Activated CD8-positive, alpha-beta T cell treated with anti-CD3 and anti-CD28 coated beads, Interleukin-2, amount 10 ng/mL, durations not matched to agents 7 days and 5 days (primary cell): Measurements from ENCODE around the gene GABRG3. TPM values are rescaled to one million over a fixed set of nuclear protein-coding genes. Genes with fewer than 3 reads are reported as not detected.

Source experiments
- ATAC-seq: fragments of 150-1000 bp; cut with Tn5 transposase; one replicate; pipeline ENCODE4 v1.10.0; 2021; ENCODE audit warnings: moderate library complexity
- CTCF ChIA-PET: fragments of 350-600 bp; sonication (Branson Sonifier 250); formaldehyde crosslinking; loops from one replicate; lab custom pipeline; 2021; ENCODE audit warnings: antibody characterized with exemption; lab: Charles Lee
- POLR2A ChIA-PET: fragments of 350-600 bp; sonication (Branson Sonifier 250); formaldehyde crosslinking; loops from one replicate; lab custom pipeline; 2021; ENCODE audit warnings: antibody characterized with exemption; lab: Charles Lee
- DNase-seq: peaks from one replicate; pipeline ENCODE4 v3.0.0-alpha.2; 2020
- H3K27ac Mint-ChIP-seq: one replicate; pipeline ENCODE4 v1.8.0; 2021; ENCODE audit warnings: mild to moderate bottlenecking, mixed read lengths
- H3K27me3 Mint-ChIP-seq: one replicate; pipeline ENCODE4 v1.8.0; 2021; ENCODE audit warnings: low read depth, mixed read lengths
- H3K36me3 Mint-ChIP-seq: one replicate; pipeline ENCODE4 v1.8.0; 2021; ENCODE audit warnings: low read depth, mixed read lengths
- H3K4me1 Mint-ChIP-seq: one replicate; pipeline ENCODE4 v1.8.0; 2021; ENCODE audit warnings: low read depth, mixed read lengths
- H3K4me3 Mint-ChIP-seq: one replicate; pipeline ENCODE4 v1.8.0; 2021; ENCODE audit warnings: mild to moderate bottlenecking, mixed read lengths
- H3K9me3 Mint-ChIP-seq: one replicate; pipeline ENCODE4 v1.8.0; 2022; ENCODE audit warnings: mixed read lengths; ENCODE audit not compliant: insufficient read depth
- total RNA-seq, 2 experiments: library from RNA; stranded (reverse); gene quantifications; one replicate each; pipeline ENCODE4 v1.2.3, GENCODE V29; 2021

Gene GABRG3
- total RNA-seq, 2 experiments from 2014 or later = not detected

DNA sequence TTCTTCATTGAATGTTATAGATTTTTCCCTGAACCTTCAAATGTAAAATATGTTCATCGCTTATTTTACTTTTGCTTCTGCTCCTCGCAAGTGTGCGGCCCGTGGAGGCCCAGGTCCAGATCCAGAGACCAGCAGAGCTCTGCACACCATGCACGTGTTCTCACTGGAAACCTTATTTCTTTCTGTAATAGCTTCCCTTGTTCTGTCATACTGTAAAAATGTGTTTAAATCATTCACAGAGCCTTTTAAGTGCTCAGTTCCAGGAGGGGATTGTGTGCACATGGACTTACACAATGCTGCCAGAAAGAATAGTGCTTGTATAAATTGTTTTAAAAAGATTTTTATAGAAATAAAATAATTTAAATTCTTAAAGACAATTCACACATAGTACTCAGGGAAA, 359.3 kb downstream of the GABRG3 start:
- Mint-ChIP-seq H3K4me3 (no peak overlapping the region), H3K9me3 (peaks cover 15% of the 10 kb centered on the region), H3K27me3 (no peaks in the 10 kb centered on the region), H3K36me3 (no peaks in the 10 kb centered on the region), H3K4me1 (no peaks in the 10 kb centered on the region), H3K27ac (no peak overlapping the region)
- ATAC-seq (no peak), DNase-seq (no peak)
- ChIA-PET CTCF (no interaction called here), POLR2A (no interaction called here)

DNA sequence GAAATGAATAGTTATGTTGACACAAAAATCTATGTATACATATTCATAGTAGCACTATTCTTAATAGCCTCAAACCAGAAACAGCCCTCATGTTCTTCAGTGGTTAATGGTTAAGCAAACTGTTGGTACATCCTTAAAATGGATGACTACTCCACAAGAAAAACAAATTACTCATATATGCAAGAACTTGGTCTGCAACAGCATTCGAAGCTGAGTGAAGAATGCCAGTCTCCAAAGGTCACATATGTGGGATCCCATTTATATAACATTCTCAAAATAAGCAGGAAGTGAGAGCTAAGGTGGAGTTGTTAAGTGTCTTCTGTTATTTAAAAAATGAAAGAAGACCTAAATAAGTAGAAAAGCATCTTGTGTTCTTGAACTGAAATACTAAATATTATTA, 365.7 kb downstream of the GABRG3 start:
- Mint-ChIP-seq H3K27me3 (no peaks in the 10 kb centered on the region), H3K9me3 (peaks cover 6% of the 10 kb centered on the region), H3K27ac (no peak overlapping the region), H3K4me3 (no peak overlapping the region), H3K4me1 (no peaks in the 10 kb centered on the region), H3K36me3 (no peaks in the 10 kb centered on the region)
- ATAC-seq (no peak), DNase-seq (no peak)
- POLR2A ChIA-PET = no interaction called here
- CTCF ChIA-PET = no interaction called here

DNA sequence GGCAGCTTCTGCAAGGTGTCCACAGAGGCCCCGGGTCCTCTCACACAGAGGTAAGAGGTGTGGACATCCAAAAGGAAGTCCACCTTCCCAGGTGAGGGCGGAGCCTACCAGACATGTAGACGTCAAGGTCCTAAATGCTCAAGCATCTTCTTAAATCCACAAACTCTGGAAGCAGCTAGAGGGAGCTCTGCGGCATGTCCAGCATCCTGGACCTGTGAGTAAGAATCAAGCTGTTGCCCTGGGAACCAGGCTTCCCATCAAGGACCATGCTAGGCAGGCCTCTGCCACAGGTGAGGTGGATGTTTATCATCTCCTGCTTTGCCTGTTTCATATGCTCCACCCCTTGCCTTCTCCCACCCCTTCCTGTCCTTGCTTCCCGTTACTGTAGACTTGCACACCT, 368.2 kb downstream of the GABRG3 start:
- H3K4me3 Mint-ChIP-seq = no peak overlapping the region
- CTCF ChIA-PET = no interaction called here

GRCh38 chr15:27341780-27342343, 370.9 kb downstream of the GABRG3 start:
- POLR2A ChIA-PET = no interaction called here
- peaks cover 3% of the 10 kb centered on the region for H3K9me3 Mint-ChIP-seq
- CTCF ChIA-PET = no interaction called here

More for the DNA sequence above, 368.2 kb downstream of the GABRG3 start:
- peaks cover 8% of the 10 kb centered on the region for H3K9me3 Mint-ChIP-seq
- H3K4me1 Mint-ChIP-seq = no peaks in the 10 kb centered on the region
- H3K27ac Mint-ChIP-seq = no peak overlapping the region
- H3K27me3 Mint-ChIP-seq = no peaks in the 10 kb centered on the region
- no peak for DNase-seq
- H3K36me3 Mint-ChIP-seq = no peaks in the 10 kb centered on the region
- no peak for ATAC-seq
- POLR2A ChIA-PET = no interaction called here

DNA sequence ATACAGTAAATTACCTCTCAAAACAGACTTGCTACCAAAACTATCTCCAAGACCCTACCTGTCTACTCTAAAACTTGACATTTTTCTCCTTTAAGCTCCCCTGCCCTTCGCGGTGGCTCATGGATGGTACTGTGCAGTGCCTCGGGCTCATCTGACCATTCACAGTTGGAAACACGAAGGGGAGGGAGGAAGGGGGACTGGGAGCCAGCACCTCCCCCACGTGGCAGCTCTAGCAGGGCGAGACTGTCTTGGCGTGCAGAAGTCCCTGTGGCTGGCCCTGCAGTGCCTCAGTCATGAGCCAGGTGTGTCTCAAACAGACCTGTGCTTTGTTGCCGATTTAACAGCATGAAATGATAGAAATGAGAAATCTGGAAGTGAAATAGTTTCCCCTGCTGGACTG, 372.0 kb downstream of the GABRG3 start:
- CTCF ChIA-PET = no interaction called here
- DNase-seq (no peak), ATAC-seq (no peak)
- peaks cover 3% of the 10 kb centered on the region for H3K9me3 Mint-ChIP-seq
- no peaks in the 10 kb centered on the region for H3K4me1 Mint-ChIP-seq
- H3K36me3 Mint-ChIP-seq = no peaks in the 10 kb centered on the region
- no peaks in the 10 kb centered on the region for H3K27me3 Mint-ChIP-seq
- no peak overlapping the region for H3K27ac Mint-ChIP-seq
- POLR2A ChIA-PET = no interaction called here
- H3K4me3 Mint-ChIP-seq = no peak overlapping the region

More at GRCh38 chr15:27341780-27342343, 370.9 kb downstream of the GABRG3 start:
- ATAC-seq (no peak), DNase-seq (no peak)
- Mint-ChIP-seq H3K4me3 (no peak overlapping the region), H3K36me3 (no peaks in the 10 kb centered on the region), H3K27ac (no peak overlapping the region), H3K27me3 (no peaks in the 10 kb centered on the region), H3K4me1 (no peaks in the 10 kb centered on the region)

GRCh38 chr15:27352136-27352535, 381.2 kb downstream of the GABRG3 start:
- H3K27me3 Mint-ChIP-seq = no peaks in the 10 kb centered on the region
- no peak overlapping the region for H3K4me3 Mint-ChIP-seq
- no peak for ATAC-seq
- ChIA-PET POLR2A (no interaction called here), CTCF (no interaction called here)
- no peaks in the 10 kb centered on the region for H3K36me3 Mint-ChIP-seq
- no peak overlapping the region for H3K27ac Mint-ChIP-seq
- H3K9me3 Mint-ChIP-seq = no peaks in the 10 kb centered on the region
- DNase-seq = no peak
- no peaks in the 10 kb centered on the region for H3K4me1 Mint-ChIP-seq

- ChIA-PET POLR2A (no interaction called here), CTCF (no interaction called here)
- no peaks in the 10 kb centered on the region for H3K36me3 Mint-ChIP-seq
- DNase-seq (no peak), ATAC-seq (no peak)
- H3K9me3 Mint-ChIP-seq = no peaks in the 10 kb centered on the region
- H3K4me1 Mint-ChIP-seq = no peaks in the 10 kb centered on the region
- no peaks in the 10 kb centered on the region for H3K27me3 Mint-ChIP-seq
- H3K27ac Mint-ChIP-seq = no peak overlapping the region
- H3K4me3 Mint-ChIP-seq = no peak overlapping the region
These were observed 382.9 kb downstream of the GABRG3 start for GRCh38 chr15:27353856-27354255.

GRCh38 chr15:27358751-27359434, 387.9 kb downstream of the GABRG3 start:
- ChIA-PET CTCF (interaction anchor here (0.6 to 1.9 kb wide), 2 partner anchors 12 to 299 kb away, joined by 3 to 6 read pairs; no protein-coding TSS in a partner anchor), POLR2A (no interaction called here)
- H3K27me3 Mint-ChIP-seq = no peaks in the 10 kb centered on the region
- H3K4me3 Mint-ChIP-seq = no peak overlapping the region
- no peaks in the 10 kb centered on the region for H3K4me1 Mint-ChIP-seq
- no peak for DNase-seq
- no peak for ATAC-seq
- H3K36me3 Mint-ChIP-seq = no peaks in the 10 kb centered on the region
- H3K9me3 Mint-ChIP-seq = no peaks in the 10 kb centered on the region
- H3K27ac Mint-ChIP-seq = no peak overlapping the region

DNA sequence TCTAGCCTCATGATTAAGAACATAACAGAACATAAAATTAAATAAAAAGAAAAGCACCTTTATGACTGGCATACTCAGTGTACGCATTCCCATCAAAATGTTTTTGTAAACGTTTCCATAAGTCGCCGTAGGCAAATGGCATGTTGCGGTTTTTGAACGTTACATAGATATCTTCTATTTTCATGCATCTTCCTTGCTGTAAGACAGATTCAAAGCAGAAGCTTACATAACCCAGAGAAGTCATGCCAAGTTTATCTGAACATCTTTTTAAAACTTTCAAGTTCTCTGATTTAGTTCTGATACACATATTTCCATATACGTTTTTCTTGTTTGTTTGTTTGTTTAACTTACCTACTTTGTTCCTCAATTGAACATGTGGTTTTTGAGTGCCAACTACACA, 388.6 kb downstream of the GABRG3 start:
- ChIA-PET CTCF (interaction anchor here (0.6 to 1.9 kb wide), 2 partner anchors 13 to 300 kb away, joined by 3 to 6 read pairs; no protein-coding TSS in a partner anchor), POLR2A (no interaction called here)
- Mint-ChIP-seq H3K4me1 (no peaks in the 10 kb centered on the region), H3K27ac (no peak overlapping the region), H3K4me3 (no peak overlapping the region), H3K9me3 (no peaks in the 10 kb centered on the region), H3K27me3 (no peaks in the 10 kb centered on the region), H3K36me3 (no peaks in the 10 kb centered on the region)
- DNase-seq (no peak), ATAC-seq (no peak)

GRCh38 chr15:27360316-27360715, 389.3 kb downstream of the GABRG3 start:
- POLR2A ChIA-PET = no interaction called here

GRCh38 chr15:27361438-27361837, 390.5 kb downstream of the GABRG3 start:
- Mint-ChIP-seq H3K27ac (no peak overlapping the region), H3K4me3 (no peak overlapping the region), H3K9me3 (no peaks in the 10 kb centered on the region), H3K4me1 (no peaks in the 10 kb centered on the region), H3K36me3 (no peaks in the 10 kb centered on the region), H3K27me3 (no peaks in the 10 kb centered on the region)
- no peak for ATAC-seq
- ChIA-PET CTCF (no interaction called here), POLR2A (no interaction called here)
- DNase-seq = no peak

More at GRCh38 chr15:27360316-27360715, 389.3 kb downstream of the GABRG3 start:
- Mint-ChIP-seq H3K36me3 (no peaks in the 10 kb centered on the region), H3K4me3 (no peak overlapping the region), H3K4me1 (no peaks in the 10 kb centered on the region), H3K27ac (no peak overlapping the region), H3K9me3 (no peaks in the 10 kb centered on the region), H3K27me3 (no peaks in the 10 kb centered on the region)
- CTCF ChIA-PET = no interaction called here
- ATAC-seq (no peak), DNase-seq (no peak)

DNA sequence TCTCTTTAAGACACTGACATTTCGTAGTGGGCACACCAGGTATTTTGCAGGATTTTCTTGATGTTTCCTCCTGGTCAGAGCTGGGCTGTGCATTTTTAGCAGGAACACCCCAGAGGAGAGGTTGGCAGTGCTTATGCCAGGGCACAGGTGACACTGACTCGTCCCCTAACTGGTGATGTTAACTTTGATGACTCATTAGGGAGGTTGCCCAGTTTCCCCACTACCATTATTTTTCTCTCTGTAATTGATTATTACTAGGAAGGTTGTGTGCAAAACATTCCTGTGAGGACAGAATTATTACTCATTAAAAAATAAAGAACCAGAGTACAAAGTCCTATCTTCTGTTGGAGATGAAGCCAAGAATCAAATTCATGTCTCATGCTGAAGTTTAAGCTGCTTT, 394.5 kb downstream of the GABRG3 start:
- Mint-ChIP-seq H3K4me1 (no peaks in the 10 kb centered on the region), H3K4me3 (no peak overlapping the region), H3K9me3 (peaks cover 10% of the 10 kb centered on the region), H3K27me3 (no peaks in the 10 kb centered on the region), H3K27ac (no peak overlapping the region), H3K36me3 (no peaks in the 10 kb centered on the region)
- POLR2A ChIA-PET = no interaction called here
- CTCF ChIA-PET = no interaction called here
- DNase-seq (no peak), ATAC-seq (no peak)
